ENCODE measurements around the gene PPP1R14D. TPM values are rescaled to one million over a fixed set of nuclear protein-coding genes. Genes with fewer than 3 reads are reported as not detected.

Gene PPP1R14D
- total RNA-seq, 3 donors from 2014 or later, result not detected

DNA sequence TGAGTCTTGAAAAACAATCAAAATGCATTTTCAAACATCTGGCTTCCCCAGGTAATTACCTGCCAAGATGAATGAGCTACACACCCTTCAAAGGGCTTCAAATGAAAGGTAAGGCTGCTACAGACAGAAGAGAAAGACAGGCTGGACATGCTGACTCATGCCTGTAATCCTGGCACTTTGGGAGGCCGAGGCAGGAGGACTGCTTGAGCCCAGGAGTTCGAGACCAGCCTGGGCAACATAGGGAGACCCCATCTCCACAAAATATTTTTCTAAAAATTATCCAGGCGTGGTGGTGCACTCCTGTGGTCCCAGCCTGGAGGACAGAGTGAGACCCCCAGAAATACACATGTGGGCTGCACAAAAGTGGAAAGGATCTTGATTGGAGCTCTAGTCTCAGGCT is 36.1 kb downstream of the PPP1R14D start:
- Mint-ChIP-seq H3K27me3 (ENCODE audit: low read depth) (no peaks in the 10 kb centered on the region), H3K9me3 (no peaks in the 10 kb centered on the region), H3K4me3 (no peak overlapping the region), H3K36me3 (ENCODE audit: insufficient read depth) (peaks cover 13% of the 10 kb centered on the region), H3K4me1 (ENCODE audit: low read depth) (peaks cover 31% of the 10 kb centered on the region)
- ATAC-seq (no peak), DNase-seq (no peak)

DNA sequence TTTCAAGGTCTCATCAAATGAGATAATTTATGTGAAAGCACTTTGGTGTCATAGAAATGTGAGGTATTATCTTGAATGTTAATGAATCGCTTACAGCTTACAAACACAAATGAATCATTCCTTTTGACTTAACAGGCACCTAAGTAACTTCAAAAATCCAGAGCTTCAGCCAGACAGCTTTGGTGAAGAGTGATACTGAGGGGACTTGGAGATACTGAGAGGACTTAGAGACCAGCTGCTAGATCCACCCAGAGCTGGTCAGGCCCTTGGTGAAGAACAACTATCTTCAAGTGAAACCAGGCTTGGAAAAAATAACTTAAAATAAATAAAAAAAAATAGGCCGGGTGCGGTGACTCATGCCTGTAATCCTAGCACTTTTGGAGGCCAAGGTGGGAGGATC is 37.8 kb downstream of the PPP1R14D start:
- no peak overlapping the region for H3K4me3 Mint-ChIP-seq
- H3K27me3 Mint-ChIP-seq (ENCODE audit: low read depth), result no peaks in the 10 kb centered on the region
- ATAC-seq (no peak), DNase-seq (no peak)
- peaks cover 8% of the 10 kb centered on the region for H3K36me3 Mint-ChIP-seq (ENCODE audit: insufficient read depth)
- H3K9me3 Mint-ChIP-seq, result no peaks in the 10 kb centered on the region
- peaks cover 35% of the 10 kb centered on the region for H3K4me1 Mint-ChIP-seq (ENCODE audit: low read depth)

DNA sequence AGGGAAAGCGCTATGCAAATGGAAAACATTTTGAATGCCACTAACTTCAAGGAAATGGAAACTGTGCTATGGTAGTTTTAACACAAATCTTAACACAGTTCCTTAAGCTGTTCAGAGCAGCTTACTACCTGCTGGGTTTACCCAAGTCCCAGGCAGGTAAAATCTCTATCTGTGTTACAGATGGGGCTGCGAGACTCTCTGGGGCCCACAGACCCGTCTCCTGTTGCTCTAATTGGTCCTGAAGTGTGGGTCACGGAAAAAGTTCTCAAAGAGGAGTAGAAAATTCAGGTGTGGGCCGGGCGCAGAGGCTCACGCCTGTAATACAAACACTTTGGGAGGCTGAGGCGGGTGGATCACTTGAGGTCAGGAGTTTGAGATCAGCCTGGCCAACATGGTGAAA is 38.5 kb downstream of the PPP1R14D start:
- peaks cover 36% of the 10 kb centered on the region for H3K4me1 Mint-ChIP-seq (ENCODE audit: low read depth)
- peaks cover 8% of the 10 kb centered on the region for H3K36me3 Mint-ChIP-seq (ENCODE audit: insufficient read depth)
- no peaks in the 10 kb centered on the region for H3K27me3 Mint-ChIP-seq (ENCODE audit: low read depth)
- DNase-seq, result no peak
- no peak for ATAC-seq
- no peak overlapping the region for H3K4me3 Mint-ChIP-seq
- no peaks in the 10 kb centered on the region for H3K9me3 Mint-ChIP-seq

DNA sequence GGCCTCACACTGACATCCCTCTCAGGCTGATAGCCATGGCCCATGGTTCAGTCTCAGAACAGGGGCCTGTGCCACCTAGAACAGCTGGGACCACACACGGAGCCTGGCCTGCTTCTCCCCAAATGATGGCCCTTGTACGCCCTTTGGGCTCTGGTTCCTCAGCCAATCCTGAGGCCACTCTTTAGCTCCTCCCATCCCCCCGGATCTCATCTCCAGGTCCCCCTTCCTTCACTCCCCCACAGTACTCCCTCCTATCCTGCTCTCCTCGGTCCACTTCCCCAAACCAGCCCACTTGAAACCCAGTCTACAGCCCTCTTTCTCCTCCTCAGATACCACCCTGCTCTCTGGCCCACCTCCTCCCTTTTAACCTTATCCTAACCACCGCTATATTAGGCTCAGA is 39.4 kb downstream of the PPP1R14D start:
- no peaks in the 10 kb centered on the region for H3K9me3 Mint-ChIP-seq
- H3K27me3 Mint-ChIP-seq (ENCODE audit: low read depth), result no peaks in the 10 kb centered on the region
- peaks cover 8% of the 10 kb centered on the region for H3K36me3 Mint-ChIP-seq (ENCODE audit: insufficient read depth)
- peaks cover 36% of the 10 kb centered on the region for H3K4me1 Mint-ChIP-seq (ENCODE audit: low read depth)
- ATAC-seq (no peak), DNase-seq (no peak)
- no peak overlapping the region for H3K4me3 Mint-ChIP-seq

DNA sequence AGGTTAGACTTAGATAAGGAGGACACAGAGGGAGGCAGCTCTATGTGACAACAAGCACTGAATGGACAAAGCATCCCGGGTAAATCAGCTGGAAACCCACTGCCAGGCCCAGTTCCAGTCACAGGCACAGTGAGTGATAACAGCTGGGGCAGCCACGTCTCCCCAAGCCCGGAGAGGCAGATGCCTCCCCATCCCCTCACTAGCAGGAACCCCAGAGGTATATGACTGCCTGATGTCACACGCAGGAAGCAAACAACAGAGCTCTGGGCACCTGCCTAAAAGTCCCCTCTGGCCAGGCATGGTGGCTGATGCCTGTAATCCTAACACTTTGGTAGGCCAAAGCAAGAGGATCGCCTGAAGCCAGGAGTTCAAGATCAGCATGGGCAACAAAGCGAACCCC is 40.5 kb downstream of the PPP1R14D start:
- Mint-ChIP-seq H3K9me3 (no peaks in the 10 kb centered on the region), H3K27me3 (ENCODE audit: low read depth) (no peaks in the 10 kb centered on the region), H3K4me1 (ENCODE audit: low read depth) (peaks cover 27% of the 10 kb centered on the region), H3K36me3 (ENCODE audit: insufficient read depth) (peaks cover 5% of the 10 kb centered on the region), H3K4me3 (no peak overlapping the region)
- ATAC-seq (peak in 1 of 2 donors; percentile 6), DNase-seq (no peak)

DNA sequence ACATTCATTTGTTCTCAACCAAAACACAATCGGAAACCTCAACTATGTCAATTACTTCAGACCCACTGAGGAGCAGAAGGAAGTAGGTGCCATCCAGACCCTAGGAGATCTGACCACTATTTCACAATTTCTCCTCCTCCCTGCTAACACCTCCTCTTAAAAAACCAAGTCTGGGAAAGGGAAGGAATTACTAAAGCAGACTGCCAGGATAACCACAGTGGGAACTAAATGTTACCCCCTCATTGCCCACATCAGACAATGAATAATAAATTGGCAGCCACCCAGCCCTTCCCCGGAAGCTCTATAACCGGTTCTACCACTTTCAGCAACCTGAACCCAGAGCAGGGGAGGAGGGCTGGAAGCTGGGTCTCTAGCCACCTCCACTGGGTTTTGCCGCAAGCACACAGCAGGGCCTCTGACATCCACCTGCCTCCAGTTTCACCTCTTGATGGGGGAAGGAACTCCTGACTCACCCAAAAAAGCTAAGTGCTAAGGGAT is 41.1 kb downstream of the PPP1R14D start:
- Mint-ChIP-seq H3K36me3 (ENCODE audit: insufficient read depth) (peaks cover 5% of the 10 kb centered on the region), H3K27me3 (ENCODE audit: low read depth) (no peaks in the 10 kb centered on the region), H3K9me3 (no peaks in the 10 kb centered on the region), H3K4me1 (ENCODE audit: low read depth) (peaks cover 28% of the 10 kb centered on the region), H3K4me3 (peak overlapping the region; percentile 16)
- ATAC-seq, result peak; percentile 88 to 91
- peak; percentile 68 for DNase-seq

DNA sequence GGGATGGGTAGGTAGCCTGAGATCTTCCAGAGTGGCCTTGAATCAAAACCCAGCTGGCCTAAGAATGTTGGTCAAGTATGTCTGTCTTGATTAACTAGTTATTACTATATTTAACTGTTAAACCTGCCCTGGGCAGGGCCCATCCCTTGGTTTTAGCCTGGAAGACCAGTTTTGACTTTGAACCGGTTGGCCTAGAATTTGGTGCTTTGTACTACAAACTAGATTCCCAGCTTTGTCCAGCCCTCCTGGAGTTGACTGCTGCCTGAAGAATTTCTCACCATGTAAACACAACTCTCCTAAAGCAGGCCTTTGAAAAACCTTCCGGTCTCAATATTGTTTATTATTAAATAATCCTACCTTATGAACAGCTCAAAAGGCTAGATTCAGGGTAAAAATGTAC is 42.7 kb downstream of the PPP1R14D start:
- Mint-ChIP-seq H3K4me1 (ENCODE audit: low read depth) (peaks cover 29% of the 10 kb centered on the region), H3K27me3 (ENCODE audit: low read depth) (no peaks in the 10 kb centered on the region), H3K4me3 (no peak overlapping the region), H3K36me3 (ENCODE audit: insufficient read depth) (no peaks in the 10 kb centered on the region), H3K9me3 (no peaks in the 10 kb centered on the region)
- DNase-seq, result no peak
- ATAC-seq, result no peak

DNA sequence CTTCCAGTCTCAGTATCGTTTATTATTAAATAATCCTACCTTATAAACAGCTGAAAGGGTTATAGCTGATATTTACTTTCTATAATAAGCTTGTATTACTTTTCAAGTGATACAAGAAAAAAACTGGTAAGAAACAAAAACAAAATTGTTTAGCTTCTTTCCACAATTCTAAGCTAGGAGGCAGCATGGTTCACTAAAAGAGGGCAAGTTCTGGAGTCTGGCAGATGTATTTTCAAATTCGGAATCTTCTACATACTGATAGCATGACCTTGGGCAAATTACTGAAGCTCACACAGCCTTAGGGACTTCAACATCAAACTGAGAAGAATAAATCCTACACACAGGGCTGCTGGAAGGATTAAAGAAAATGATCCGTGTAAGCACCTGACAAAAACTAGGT is 43.3 kb downstream of the PPP1R14D start:
- ATAC-seq, result no peak
- H3K27me3 Mint-ChIP-seq (ENCODE audit: low read depth), result no peaks in the 10 kb centered on the region
- H3K4me3 Mint-ChIP-seq, result no peak overlapping the region

DNA sequence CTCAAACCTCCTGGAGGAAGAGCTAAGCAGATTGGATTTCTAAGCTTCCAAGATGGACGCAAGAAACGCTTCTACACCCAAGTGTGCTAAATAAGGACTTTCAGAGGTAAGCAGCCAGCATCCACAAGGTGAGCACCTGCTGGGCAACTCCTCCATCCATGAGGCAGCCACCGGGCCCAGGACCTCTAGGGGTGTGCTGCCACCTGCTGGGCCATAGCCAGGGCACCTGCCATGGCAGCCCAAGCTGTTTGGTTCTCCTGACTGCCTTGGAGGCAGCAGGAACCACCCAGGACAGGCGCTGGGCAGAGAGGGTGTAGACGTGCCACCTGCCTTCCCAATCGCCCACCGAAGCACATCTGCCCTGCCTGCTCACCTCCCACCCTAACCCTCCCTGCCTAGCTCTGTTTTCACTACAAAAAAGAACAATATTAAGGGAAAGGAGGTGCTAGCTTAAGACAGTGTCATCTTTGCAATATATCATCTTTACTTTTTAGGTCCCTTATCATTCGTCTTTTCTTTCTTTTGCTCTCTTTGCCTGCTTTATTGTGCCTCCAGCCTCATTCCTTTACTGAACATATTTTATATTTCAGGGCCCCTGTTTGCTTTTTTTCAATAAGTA is 45.8 kb downstream of the PPP1R14D start:
- DNase-seq (peak; percentile 79), ATAC-seq (peak; percentile 85 to 91)
- Mint-ChIP-seq H3K4me3 (no peak overlapping the region), H3K4me1 (ENCODE audit: low read depth) (peaks cover 17% of the 10 kb centered on the region), H3K36me3 (ENCODE audit: insufficient read depth) (peaks cover 8% of the 10 kb centered on the region), H3K27me3 (ENCODE audit: low read depth) (no peaks in the 10 kb centered on the region), H3K9me3 (no peaks in the 10 kb centered on the region)

More for the DNA sequence above, 43.3 kb downstream of the PPP1R14D start:
- Mint-ChIP-seq H3K4me1 (ENCODE audit: low read depth) (peaks cover 29% of the 10 kb centered on the region), H3K36me3 (ENCODE audit: insufficient read depth) (peaks cover 1% of the 10 kb centered on the region), H3K9me3 (no peaks in the 10 kb centered on the region)
- DNase-seq, result no peak

DNA sequence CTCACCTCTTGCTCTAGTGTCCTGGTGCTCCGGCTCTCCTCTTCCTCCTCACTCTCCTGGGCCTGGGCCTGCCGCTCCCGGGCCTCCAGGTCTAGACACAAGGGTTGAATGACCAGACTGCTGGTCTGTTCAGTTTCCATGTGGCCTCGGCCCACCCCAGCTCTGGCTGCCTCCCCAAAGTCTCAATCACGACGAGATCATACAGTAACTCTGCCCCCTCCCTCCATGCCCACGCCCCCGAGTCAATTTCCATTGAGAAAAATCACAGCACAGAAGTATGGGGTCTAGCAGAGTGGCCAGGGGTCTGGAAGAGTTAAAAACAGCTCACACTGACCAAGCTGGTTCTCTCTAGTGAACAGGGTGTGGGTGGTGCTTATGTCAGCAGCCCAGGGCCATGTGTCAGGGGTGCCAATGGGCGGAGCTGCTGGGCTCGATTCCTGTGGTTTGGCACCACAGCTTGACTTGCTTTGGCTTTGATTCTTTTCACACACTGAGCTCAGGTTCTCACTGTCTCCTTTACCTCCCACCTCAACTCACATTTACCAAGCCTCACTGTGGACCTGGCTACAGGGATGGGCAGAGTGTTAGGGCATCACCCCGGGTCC is 51.9 kb downstream of the PPP1R14D start:
- Mint-ChIP-seq H3K4me1 (ENCODE audit: low read depth) (peaks cover 6% of the 10 kb centered on the region), H3K27me3 (ENCODE audit: low read depth) (no peaks in the 10 kb centered on the region), H3K4me3 (no peak overlapping the region), H3K36me3 (ENCODE audit: insufficient read depth) (peaks cover 17% of the 10 kb centered on the region), H3K9me3 (no peaks in the 10 kb centered on the region)
- ATAC-seq, result peak; percentile 66 to 81
- DNase-seq, result peak; percentile 27

DNA sequence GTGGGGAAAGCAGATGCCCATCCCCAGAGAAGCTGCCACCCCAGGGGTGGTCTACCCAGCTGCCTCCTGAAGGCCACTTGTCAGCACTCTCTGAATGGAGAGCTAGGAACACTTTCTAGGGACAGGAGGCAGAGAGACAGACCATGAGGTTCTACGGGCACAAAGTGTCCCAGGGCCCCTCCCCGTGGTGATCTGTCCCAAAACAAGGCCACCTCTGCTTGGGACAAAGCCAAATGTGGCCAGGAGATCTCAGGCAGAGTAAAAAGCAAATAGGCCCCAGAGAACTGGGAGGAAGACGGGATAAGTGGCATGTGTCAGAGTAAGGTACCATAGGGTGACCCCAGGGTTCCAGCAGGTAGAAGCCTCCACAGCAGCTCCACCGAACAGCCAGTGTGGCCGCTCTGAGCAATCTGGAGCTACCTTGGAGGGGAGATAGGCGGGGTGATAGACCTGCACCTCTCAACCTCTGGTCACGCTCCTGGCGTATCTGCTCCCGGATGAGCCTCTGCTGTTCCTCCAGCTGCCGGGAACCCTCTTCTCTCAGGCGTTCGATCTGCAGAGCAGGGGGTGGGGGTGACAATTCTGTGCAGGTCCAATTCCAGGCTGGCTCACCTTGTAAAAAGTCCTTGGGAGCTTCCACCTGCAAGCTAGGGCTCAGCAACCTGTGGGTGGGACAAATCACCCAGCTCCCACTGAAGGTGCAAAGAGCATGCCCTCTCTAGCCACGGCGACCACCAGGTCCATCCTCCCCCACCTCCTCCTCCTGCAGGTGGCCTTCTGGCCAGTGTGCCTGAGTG is 52.6 kb downstream of the PPP1R14D start:
- DNase-seq (no peak), ATAC-seq (no peak)
- Mint-ChIP-seq H3K36me3 (ENCODE audit: insufficient read depth) (peaks cover 17% of the 10 kb centered on the region), H3K27me3 (ENCODE audit: low read depth) (no peaks in the 10 kb centered on the region), H3K4me3 (no peak overlapping the region), H3K9me3 (no peaks in the 10 kb centered on the region), H3K4me1 (ENCODE audit: low read depth) (peaks cover 6% of the 10 kb centered on the region)

DNA sequence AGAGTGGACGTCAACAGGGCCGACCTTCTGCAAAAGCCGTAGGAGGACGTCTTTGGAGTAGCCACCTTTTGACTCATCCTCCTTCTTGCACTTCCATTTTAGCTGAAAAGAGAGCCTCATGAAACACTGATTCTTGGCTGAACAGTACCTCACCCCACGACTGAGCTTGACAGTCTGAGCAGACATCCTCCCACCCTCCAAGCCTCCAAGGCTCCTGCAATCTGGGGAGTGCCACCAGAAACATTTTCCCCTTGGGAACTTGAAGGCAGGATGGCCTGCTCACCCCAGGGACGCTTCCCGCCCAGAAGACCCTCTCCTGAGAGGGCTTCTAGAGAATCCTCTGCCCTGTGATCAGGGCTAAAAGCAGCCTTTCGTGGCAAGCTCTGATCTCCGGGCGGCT is 53.5 kb downstream of the PPP1R14D start:
- no peaks in the 10 kb centered on the region for H3K27me3 Mint-ChIP-seq (ENCODE audit: low read depth)
- DNase-seq (no peak), ATAC-seq (no peak)
- H3K4me1 Mint-ChIP-seq (ENCODE audit: low read depth), result peaks cover 10% of the 10 kb centered on the region
- no peaks in the 10 kb centered on the region for H3K9me3 Mint-ChIP-seq
- H3K36me3 Mint-ChIP-seq (ENCODE audit: insufficient read depth), result peaks cover 16% of the 10 kb centered on the region
- no peak overlapping the region for H3K4me3 Mint-ChIP-seq

DNA sequence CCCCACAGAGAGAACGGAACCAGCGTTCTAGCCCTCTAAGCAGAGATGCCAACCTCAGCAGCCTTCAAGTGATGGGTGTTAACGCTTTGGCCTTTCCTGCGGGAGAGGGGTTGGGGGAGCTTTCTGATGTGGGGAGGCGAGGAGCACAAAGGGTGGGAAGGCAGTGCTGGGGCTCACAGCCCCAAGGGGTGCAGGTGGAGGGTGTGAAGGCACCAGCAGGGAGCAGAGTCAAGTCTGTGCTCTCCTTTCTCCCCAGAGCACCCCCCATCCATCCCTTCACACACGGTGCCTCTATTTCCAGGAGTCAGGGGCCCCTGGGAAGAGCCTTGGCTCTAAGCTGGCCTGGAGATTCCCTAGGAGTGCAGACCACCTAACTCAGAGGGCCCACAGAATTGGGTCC is 54.6 kb downstream of the PPP1R14D start:
- peaks cover 21% of the 10 kb centered on the region for H3K4me1 Mint-ChIP-seq (ENCODE audit: low read depth)
- H3K9me3 Mint-ChIP-seq, result no peaks in the 10 kb centered on the region
- peaks cover 10% of the 10 kb centered on the region for H3K36me3 Mint-ChIP-seq (ENCODE audit: insufficient read depth)
- no peaks in the 10 kb centered on the region for H3K27me3 Mint-ChIP-seq (ENCODE audit: low read depth)
- no peak overlapping the region for H3K4me3 Mint-ChIP-seq
- ATAC-seq (no peak), DNase-seq (no peak)

DNA sequence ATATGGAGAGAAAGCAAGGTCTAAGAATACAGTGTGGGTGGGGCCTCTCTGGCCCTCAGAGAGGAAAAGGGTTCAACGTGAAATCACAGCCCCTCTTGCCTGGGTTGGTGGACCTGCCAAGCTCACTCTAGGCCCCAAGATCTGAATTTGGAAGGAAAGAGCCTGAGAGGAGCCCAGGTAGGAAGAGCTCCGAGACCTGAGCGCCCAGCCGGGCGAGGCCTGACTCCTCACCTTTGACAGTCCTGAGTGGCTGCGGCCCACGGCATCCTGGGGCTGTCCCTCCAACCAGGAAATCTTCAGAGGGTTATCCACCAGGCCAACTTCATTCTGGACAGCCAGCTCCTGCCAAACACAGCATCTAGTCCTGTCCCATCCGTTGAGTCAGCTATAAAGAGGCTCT is 55.0 kb downstream of the PPP1R14D start:
- H3K27me3 Mint-ChIP-seq (ENCODE audit: low read depth), result no peaks in the 10 kb centered on the region
- H3K4me1 Mint-ChIP-seq (ENCODE audit: low read depth), result peaks cover 25% of the 10 kb centered on the region
- DNase-seq, result no peak
- ATAC-seq, result no peak
- no peaks in the 10 kb centered on the region for H3K9me3 Mint-ChIP-seq
- no peak overlapping the region for H3K4me3 Mint-ChIP-seq
- H3K36me3 Mint-ChIP-seq (ENCODE audit: insufficient read depth), result peaks cover 9% of the 10 kb centered on the region

DNA sequence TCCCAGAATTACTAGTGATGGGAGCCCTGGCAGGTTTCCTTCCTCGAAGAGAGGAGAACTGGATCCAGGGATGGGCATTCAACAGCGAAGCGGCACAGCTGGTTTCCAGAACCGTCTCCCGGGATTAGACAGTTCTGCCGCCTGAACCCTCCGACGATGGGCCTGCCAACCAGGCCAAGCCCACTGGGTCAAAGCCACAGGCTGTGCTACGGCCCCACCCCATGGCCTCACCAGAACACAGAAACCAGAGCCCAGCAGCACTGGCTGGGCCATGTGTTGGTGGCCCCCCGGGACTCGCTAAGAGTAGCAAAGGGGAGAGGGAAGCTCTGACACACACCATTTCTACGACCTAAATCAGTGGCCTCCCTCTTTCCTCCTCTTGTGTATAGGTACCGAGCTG is 56.5 kb downstream of the PPP1R14D start:
- Mint-ChIP-seq H3K36me3 (ENCODE audit: insufficient read depth) (peaks cover 9% of the 10 kb centered on the region), H3K4me1 (ENCODE audit: low read depth) (peaks cover 29% of the 10 kb centered on the region), H3K9me3 (no peaks in the 10 kb centered on the region), H3K4me3 (no peak overlapping the region), H3K27me3 (ENCODE audit: low read depth) (no peaks in the 10 kb centered on the region)
- no peak for ATAC-seq
- no peak for DNase-seq

All from activated T-cell treated with anti-CD3 and anti-CD28 coated beads, Interleukin-2, amount 50 U/mL, for 4 hours (primary cell).